ENCODE measurements around the gene TRIO. TPM values are rescaled to one million over a fixed set of nuclear protein-coding genes. Genes with fewer than 3 reads are reported as not detected.

The TRIO gene
- total and polyA plus RNA-seq, 12 donors, result 26.2 to 85.2 (median 61.9) TPM

DNA sequence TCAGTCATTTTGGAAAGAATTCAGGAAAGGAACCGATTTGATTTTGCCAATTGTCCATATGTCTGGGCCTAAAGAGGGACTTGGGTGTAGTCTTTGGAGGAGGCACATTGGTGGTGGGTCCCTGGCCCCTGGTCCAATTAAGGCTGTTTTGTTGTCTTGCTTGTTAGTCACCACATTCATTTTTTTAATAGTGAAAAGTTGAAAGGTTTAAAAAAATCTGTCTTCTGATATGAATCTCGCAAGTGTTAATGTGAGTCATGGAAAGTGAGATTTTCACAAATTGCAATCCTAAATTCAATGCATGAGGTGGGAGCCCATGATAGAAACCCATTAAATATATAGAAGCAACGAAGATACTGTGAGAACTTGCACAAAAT, 272.5 kb downstream of the TRIO start:
- no peak for ATAC-seq
- Histone ChIP-seq H3K9me3 (no peaks in the 10 kb centered on the region), H3K36me3 (peaks cover 0 to 98% (median 29%) of the 10 kb centered on the region in 9 donors), H3K4me1 (peaks cover 0 to 40% (median 14%) of the 10 kb centered on the region in 9 donors), H3K4me3 (no peak overlapping the region), H3K27me3 (no peaks in the 10 kb centered on the region), H3K27ac (no peak overlapping the region)
- TF ChIP-seq, protein P1, sequence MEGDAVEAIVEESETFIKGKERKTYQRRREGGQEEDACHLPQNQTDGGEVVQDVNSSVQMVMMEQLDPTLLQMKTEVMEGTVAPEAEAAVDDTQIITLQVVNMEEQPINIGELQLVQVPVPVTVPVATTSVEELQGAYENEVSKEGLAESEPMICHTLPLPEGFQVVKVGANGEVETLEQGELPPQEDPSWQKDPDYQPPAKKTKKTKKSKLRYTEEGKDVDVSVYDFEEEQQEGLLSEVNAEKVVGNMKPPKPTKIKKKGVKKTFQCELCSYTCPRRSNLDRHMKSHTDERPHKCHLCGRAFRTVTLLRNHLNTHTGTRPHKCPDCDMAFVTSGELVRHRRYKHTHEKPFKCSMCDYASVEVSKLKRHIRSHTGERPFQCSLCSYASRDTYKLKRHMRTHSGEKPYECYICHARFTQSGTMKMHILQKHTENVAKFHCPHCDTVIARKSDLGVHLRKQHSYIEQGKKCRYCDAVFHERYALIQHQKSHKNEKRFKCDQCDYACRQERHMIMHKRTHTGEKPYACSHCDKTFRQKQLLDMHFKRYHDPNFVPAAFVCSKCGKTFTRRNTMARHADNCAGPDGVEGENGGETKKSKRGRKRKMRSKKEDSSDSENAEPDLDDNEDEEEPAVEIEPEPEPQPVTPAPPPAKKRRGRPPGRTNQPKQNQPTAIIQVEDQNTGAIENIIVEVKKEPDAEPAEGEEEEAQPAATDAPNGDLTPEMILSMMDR (IDR thresholded peaks at IDR 0.05), result no peak
- 80 to 82% methylated on average over 3 of the region's 3 CpGs for WGBS, 2 donors
- intact Hi-C loops (cut with DNase I), result no loop called here
- no peak for DNase-seq

DNA sequence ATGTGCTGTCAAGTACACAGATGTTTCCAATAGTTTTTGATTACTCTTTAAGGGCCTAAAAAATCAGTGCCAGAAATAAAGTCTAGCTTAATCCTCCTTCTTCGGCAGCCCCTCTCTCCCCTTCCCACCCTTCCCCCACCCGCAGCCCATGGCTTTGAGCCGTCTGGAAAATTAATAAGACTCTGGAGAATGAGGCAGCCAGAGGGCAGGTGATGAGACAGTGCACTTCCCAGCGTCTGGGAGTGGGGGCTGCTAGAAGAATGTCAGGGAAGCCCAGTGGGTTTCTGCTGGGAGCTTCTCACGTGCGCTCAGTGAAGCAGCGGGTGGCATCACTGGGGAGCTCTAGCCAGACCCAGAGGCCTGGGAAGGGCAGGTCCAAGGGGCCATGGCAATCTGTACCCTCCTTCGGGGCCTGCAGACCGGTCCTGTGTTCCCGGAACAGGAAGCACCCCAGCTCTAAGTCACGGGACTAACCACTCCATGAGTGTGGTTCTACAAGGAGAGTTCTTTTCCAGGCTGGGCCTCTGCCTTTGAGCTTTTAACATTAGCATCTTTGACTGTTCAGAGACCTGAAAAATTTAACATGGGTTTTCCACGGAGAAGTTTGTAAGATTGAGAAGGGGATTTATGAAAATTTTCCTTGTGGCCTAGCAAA, 273.6 kb downstream of the TRIO start:
- Histone ChIP-seq H3K9me3 (no peaks in the 10 kb centered on the region), H3K4me1 (peaks cover 0 to 40% (median 15%) of the 10 kb centered on the region in 9 donors), H3K36me3 (peaks cover 0 to 98% (median 29%) of the 10 kb centered on the region in 9 donors), H3K4me3 (no peak overlapping the region), H3K27me3 (no peaks in the 10 kb centered on the region), H3K27ac (peak overlapping the region in 8 of 10 donors; percentile 49 to 72 (median 66))
- TF ChIP-seq, protein P1 (IDR thresholded peaks at IDR 0.05), result no peak
- 77 to 79% methylated on average over 12 of the region's 12 CpGs for WGBS, 2 donors
- DNase-seq (no peak), ATAC-seq (peak in 1 of 8 donors; percentile 8)
- intact Hi-C loops (cut with DNase I), result no loop called here

DNA sequence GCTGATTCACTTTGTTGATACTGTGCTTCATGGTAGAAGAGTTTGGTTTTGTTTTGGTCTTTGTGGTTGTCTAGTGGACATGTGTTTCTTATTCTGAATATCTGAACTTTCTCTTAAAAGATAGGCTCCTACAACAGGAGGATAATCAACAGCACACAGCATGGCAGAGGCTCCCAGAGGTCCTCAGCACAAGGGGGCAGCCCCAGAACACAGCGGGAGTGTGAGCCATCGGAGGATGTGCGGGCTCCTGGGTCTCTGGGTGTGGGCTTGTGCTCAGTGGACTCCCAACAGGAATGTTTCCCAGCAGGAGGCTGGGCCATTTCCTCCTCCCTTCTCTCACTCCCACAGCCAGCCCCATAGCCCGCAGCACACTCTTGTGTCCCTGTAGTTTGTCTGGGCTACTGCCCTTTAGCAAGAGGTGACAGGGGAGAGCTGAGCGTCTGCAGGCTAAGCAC, 274.2 kb downstream of the TRIO start:
- TF ChIP-seq, protein P1 (IDR thresholded peaks at IDR 0.05), result no peak
- peak overlapping the region in 9 of 10 donors; percentile 8 to 72 (median 66) for H3K27ac ChIP-seq
- DNase-seq (no peak), ATAC-seq (peak; percentile 35 to 72 (median 60))
- H3K9me3 ChIP-seq, result no peaks in the 10 kb centered on the region
- H3K4me1 ChIP-seq, result peaks cover 0 to 40% (median 15%) of the 10 kb centered on the region in 9 donors
- WGBS, 2 donors, result 63 to 79% methylated on average over 5 of the region's 5 CpGs
- intact Hi-C loops (cut with DNase I), result no loop called here
- H3K36me3 ChIP-seq, result peaks cover 0 to 98% (median 29%) of the 10 kb centered on the region in 9 donors
- H3K27me3 ChIP-seq, result no peaks in the 10 kb centered on the region
- H3K4me3 ChIP-seq, result no peak overlapping the region

DNA sequence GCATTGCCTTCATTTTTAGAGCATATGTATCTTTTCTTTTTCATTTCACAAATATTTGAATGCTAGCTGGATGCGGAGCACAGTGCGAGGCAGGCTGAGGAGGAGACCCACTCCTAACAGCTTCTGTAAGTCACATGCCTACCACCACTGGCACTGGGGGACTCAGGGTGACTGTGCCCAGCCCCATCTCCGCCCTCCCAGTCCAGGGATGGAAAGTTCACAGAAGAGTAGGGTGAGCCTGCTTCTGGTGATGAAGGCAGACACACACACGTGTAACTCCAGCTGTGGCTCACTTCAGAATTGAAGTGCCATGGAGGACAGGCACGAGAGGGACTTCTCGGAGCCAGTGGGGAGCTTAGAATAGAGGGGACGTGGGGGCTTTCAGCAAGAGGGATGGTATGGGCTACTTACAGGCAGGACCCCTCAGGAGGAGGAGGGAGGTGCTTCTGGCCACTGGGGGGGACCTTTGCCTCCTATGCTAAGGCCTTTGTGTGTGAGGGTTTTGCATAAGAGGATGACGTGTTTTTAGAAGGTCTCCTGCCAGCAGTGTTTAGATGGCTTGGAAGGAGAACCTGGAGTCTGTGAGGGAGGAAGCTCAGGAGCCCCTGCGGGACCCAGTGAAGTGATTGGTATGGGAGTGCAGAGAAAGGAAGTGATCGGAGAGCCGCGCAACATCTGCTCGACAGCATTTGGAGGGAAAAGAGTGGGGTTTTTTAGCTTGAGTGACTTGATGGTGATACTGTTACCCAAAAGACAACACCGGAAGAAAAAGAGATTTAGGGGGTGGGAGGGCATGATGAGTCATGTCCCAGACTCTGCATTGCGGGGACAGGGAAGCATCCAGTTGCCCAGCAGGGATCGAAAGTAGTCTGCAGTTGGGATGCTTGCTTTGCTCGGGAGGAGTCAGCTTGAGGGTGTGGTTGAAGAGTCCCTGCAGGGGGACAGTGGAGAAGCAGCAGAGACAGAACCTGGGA, 274.9 kb downstream of the TRIO start:
- H3K27me3 ChIP-seq, result no peaks in the 10 kb centered on the region
- peak in 6 of 8 donors; percentile 12 to 67 (median 26) for ATAC-seq
- no peak overlapping the region for H3K4me3 ChIP-seq
- no peak for DNase-seq
- intact Hi-C loops (cut with DNase I), result no loop called here
- H3K4me1 ChIP-seq, result peaks cover 0 to 40% (median 15%) of the 10 kb centered on the region in 9 donors
- H3K27ac ChIP-seq, result peak overlapping the region in 9 of 10 donors; percentile 8 to 72 (median 66)
- 85% methylated on average over 17 of the region's 17 CpGs for WGBS, 2 donors
- H3K9me3 ChIP-seq, result no peaks in the 10 kb centered on the region
- TF ChIP-seq, protein P1 (IDR thresholded peaks at IDR 0.05), result no peak
- peaks cover 0 to 98% (median 22%) of the 10 kb centered on the region in 9 donors for H3K36me3 ChIP-seq

Measured in heart right ventricle (tissue), 16 donors.